Lower leg skin (tissue), 3 donors: ENCODE results near the gene FRY.

Experiments
- POLR2A ChIP-seq, 2 donors: fragments of 450-650 bp; IDR thresholded peaks; one replicate each; pipeline ENCODE4 v1.6.1; 2016 to 2017; ENCODE audit warnings: antibody characterized with exemption in 2 of 2, mild to moderate bottlenecking in 1 of 2, moderate library complexity in 1 of 2
- TF ChIP-seq, protein P1 (sequence below), 3 donors: fragments of 450-650 bp; IDR thresholded peaks; one replicate each; pipeline ENCODE4 v1.5.1; 2016; ENCODE audit warnings: antibody characterized with exemption in 3 of 3, mild to moderate bottlenecking in 3 of 3, moderate library complexity in 2 of 3

- TF ChIP-seq, protein P1, sequence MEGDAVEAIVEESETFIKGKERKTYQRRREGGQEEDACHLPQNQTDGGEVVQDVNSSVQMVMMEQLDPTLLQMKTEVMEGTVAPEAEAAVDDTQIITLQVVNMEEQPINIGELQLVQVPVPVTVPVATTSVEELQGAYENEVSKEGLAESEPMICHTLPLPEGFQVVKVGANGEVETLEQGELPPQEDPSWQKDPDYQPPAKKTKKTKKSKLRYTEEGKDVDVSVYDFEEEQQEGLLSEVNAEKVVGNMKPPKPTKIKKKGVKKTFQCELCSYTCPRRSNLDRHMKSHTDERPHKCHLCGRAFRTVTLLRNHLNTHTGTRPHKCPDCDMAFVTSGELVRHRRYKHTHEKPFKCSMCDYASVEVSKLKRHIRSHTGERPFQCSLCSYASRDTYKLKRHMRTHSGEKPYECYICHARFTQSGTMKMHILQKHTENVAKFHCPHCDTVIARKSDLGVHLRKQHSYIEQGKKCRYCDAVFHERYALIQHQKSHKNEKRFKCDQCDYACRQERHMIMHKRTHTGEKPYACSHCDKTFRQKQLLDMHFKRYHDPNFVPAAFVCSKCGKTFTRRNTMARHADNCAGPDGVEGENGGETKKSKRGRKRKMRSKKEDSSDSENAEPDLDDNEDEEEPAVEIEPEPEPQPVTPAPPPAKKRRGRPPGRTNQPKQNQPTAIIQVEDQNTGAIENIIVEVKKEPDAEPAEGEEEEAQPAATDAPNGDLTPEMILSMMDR (IDR thresholded peaks at IDR 0.05): no peak
- no peak for TF ChIP-seq POLR2A (IDR thresholded peaks at IDR 0.05)
These were observed 118.7 kb downstream of the FRY start for GRCh38 chr13:32150239-32150638.
